NOMO-1 treated with DMSO at 0.1 percent for 48 hours (cell line): Measurements from ENCODE around the gene PDE7B.

ENCODE experiments used
- DNase-seq: peaks from one replicate; lab custom pipeline; 2025; ENCODE audit not compliant: unreplicated experiment; lab: John Stamatoyannopoulos, UW

PDE7B gene

DNA sequence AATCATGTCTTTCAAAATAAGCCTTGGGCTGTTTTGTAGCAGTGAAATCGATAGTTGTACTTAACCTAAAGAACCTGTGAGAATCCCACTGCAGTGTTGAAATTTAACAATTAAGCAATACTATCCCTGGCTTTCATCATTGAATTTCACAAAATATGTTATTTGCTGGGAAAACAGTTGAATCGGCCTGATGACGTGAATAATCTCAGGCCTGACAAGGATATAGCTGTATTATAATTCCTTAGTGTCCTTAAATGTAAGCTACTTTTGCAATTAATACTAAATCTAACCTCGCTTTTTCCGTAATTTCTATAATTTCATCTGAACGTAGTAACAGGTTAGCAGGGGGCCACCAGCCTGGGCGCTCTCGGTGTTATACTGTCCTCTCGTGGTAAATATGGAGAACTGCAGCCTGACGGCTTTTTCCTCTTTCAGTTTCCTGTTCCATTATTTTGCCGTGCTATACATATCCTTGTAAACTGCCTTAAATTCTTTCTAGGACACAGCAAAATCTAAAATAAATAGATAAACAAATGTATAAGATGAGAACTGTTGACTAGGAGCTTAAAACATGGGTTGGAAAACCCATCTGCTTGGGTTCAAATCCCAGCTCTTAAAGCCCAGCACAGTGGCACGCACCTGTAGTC is 374.6 kb downstream of the PDE7B start:
- peak; percentile 71 for DNase-seq

DNA sequence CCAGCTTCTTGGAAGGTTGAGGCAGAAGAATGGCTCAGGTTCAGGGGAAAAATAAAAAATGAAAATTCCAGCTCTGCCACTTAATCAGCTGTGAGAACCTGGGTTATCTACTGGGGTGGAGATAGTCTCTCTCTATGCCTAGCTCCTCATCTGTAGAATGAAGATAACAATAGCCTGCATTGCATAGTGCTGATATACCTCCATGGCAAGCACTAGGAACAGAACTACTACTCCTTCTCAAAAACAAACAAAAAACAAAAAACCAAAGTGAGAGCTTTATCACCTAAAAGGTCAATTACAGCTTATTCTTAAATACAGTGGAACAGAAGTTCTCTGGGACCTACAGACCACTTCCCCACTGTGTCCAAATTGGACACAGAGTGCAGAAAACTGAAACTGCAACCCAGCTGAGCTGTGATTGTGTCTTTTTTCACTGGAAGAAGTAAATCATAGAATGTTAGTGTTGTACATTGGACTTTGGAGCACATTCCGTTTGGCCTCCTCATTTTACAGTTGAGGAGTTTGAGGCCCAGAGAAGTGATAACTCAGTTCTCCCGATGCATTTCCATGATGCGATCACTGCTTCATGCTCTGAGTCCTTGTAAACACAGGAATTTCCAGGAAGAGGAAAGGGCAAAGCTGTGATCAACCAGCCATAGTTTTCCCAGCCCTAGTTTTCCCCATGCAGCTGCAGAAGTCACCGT is 375.3 kb downstream of the PDE7B start:
- DNase-seq = no peak

- DNase-seq = peak; percentile 86
Measured at GRCh38 chr6:136228814-136229213, 377.3 kb downstream of the PDE7B start.

GRCh38 chr6:136230219-136230853 is 378.8 kb downstream of the PDE7B start:
- DNase-seq = no peak

- no peak for DNase-seq
Measured at GRCh38 chr6:136232701-136233100, 381.2 kb downstream of the PDE7B start.

DNA sequence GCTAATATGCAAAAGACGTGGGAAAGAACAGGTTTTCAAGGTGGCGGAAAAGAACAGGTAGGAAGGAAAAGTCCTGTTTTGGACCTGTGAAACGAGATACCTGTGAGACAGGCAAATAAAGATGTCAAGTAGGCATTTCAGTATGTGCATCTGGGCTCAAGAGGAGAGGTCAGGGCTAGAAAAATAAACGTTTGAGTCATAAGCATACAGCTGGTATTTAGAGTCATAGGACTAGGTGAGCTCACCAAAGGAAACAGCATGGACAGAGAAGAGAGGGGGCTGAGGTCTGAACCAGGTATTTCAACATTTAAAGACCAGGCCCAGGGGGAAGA is 383.7 kb downstream of the PDE7B start:
- DNase-seq = no peak

DNA sequence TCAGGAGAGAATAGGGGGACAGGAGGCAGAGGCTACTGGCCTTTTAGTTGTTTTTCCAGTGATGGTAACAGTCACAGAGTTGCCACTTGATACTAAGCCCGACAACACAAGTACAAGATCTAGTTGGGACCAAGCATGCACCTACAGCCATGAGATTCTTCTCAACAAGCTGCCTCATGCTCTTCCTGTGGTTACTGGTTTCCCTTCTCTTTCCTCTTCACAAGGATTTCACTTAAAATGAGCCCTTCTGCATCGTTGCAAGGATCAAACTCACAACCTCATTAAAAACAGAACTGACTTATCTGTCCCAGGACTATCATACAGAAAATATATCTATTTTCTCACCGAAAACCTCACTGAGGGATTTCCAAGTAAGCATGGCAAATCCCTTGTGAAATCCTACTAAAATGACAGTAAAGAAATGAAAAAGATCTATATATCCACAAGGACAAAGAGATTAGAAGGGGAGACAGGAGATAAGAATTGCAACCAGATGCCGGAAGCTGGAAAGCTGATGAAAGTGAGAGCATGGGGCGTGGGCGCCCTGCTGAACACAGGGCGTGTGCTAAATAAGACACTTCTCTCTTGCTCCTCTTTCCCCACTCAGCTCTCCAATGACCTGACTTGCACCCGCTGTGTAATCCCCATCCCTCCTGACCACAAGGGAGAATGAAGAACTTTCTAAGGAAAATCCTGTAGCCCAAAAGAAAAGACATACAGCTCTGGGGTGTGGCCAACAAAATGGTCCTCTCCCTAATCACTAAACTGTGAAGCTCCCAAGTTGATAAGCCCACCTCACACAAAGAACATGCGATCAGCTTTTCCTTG is 385.2 kb downstream of the PDE7B start:
- no peak for DNase-seq

- DNase-seq = no peak
Measured at GRCh38 chr6:136244061-136244616, 392.6 kb downstream of the PDE7B start.
